ENCODE measurements around the gene PCMTD2. TPM values are rescaled to one million over a fixed set of nuclear protein-coding genes. Genes with fewer than 3 reads are reported as not detected.
"Not testable (repeated sequence)": the region's sequence is repeated elsewhere in the genome, so short reads cannot be mapped to it uniquely, and the experiment has no call there.

PCMTD2 gene
- total RNA-seq, 1 donor from 2014 or later: 19.0 TPM

- not testable (repeated sequence) for H3K36me3 ChIP-seq (ENCODE audit: control insufficient read depth, insufficient read depth, low read length); DNase-seq (ENCODE audit: low read depth); H3K27me3 ChIP-seq (ENCODE audit: control insufficient read depth, insufficient read depth, low read length); FAIRE-seq; H3K4me3 ChIP-seq (ENCODE audit: low read depth, low read length)
Measured at GRCh38 chr20:64317331-64317730, 61.8 kb downstream of the PCMTD2 start.

DNA sequence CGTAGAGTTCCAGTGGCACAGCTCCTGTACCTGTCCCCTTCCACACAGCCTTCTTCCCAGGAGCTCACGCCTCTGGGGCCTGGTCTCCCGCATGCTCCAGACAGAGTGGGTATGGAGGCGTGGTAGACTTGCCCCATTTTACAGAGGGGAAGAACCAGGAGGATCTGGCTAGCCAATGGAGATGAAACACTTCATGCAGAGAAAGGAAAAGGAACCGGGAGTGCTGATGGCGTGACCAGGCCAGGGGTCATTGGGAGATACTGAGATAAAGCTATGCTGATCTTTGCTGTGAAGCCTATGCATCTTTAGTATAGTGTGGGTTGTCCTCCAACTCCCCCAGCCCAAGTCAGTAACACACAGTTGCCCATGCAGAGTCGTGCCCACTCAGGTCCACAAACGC, 62.5 kb downstream of the PCMTD2 start:
- not testable (repeated sequence) for DNase-seq (ENCODE audit: low read depth); FAIRE-seq; H3K36me3 ChIP-seq (ENCODE audit: control insufficient read depth, insufficient read depth, low read length)

DNA sequence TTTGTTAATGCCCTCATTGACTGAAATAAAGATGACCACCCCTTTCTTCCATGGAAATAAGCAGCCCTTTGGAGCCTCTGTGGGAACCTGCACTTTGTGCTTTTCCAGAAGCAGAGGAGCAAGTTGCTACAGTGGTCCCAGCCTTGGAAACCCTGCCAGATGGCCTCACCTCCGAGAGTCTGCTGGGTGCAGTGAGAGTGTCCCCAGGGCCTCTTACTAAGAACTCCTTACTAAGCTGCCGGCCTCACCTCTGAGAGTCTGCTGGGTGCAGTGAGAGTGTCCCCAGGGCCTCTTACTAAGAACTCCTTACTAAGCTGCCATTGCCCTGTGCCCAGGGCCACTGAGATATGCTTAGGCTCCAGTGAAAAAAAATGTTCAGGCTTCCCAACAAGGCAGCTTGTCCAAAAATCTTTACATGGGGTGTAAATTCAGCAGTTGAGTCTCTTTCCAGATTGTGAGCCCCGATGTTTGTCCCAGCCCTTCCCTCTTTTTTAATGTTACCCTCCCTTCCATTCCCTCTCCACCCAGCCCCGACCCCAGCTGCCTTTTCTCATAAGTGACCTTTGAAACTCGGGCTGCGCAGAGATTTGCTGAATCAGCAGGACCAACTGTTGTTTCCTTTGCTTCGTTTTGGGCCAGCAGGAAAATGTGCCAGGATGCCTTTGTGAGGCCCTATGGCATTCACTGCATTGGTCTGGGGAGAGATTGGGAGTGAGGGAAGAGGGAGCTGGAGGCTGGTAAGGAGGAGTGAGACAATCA, 66.7 kb downstream of the PCMTD2 start:
- not testable (repeated sequence) for H3K36me3 ChIP-seq (ENCODE audit: control insufficient read depth, insufficient read depth, low read length); DNase-seq (ENCODE audit: low read depth); H3K4me3 ChIP-seq (ENCODE audit: low read depth, low read length); FAIRE-seq; H3K27me3 ChIP-seq (ENCODE audit: control insufficient read depth, insufficient read depth, low read length)

More for the DNA sequence above, 62.5 kb downstream of the PCMTD2 start:
- H3K27me3 ChIP-seq (ENCODE audit: control insufficient read depth, insufficient read depth, low read length); H3K4me3 ChIP-seq (ENCODE audit: low read depth, low read length): not testable (repeated sequence)

Other genes with a start within 250 kb of the PCMTD2 start
- 0.53 and 1.2 TPM in 2 replicates for gene C20orf204, start 219.6 kb upstream of the PCMTD2 start, total RNA-seq
- gene SOX18, start 206.1 kb upstream of the PCMTD2 start, total RNA-seq: not detected in 2 replicates
- gene TCEA2, start 192.6 kb upstream of the PCMTD2 start, total RNA-seq: 5.1 and 5.5 TPM in 2 replicates
- 6.1 and 6.7 TPM in 2 replicates for gene RGS19, start 176.2 kb upstream of the PCMTD2 start, total RNA-seq
- under 0.01 and 0.13 TPM in 2 replicates for gene OPRL1, start 175.7 kb upstream of the PCMTD2 start, total RNA-seq
- 0.13 TPM in 1 of 2 replicates, not detected in the other for gene LKAAEAR1, start 171.3 kb upstream of the PCMTD2 start, total RNA-seq
- gene NPBWR2, start 148.2 kb upstream of the PCMTD2 start, total RNA-seq: not detected in 2 replicates
- not detected in 2 replicates for gene MYT1, start 91.3 kb upstream of the PCMTD2 start, total RNA-seq